ENCODE measurements around the gene NOS3. TPM values are rescaled to one million over a fixed set of nuclear protein-coding genes. Genes with fewer than 3 reads are reported as not detected.

Gene NOS3
- total and polyA plus RNA-seq, 2 donors from 2014 or later, result 9.3 to 51.7 TPM

GRCh38 chr7:151035902-151036301 lies 45.1 kb downstream of the NOS3 start:
- no peaks in the 10 kb centered on the region for H3K27me3 ChIP-seq (ENCODE audit: control insufficient read depth, insufficient read depth, low read length)
- H3K9ac ChIP-seq (ENCODE audit: low read length in 3 of 3), result no peak overlapping the region
- DNase-seq (no peak), FAIRE-seq (no peak)
- intact Hi-C loops (cut with DNase I), result no loop called here
- H3K4me3 ChIP-seq (ENCODE audit: low read length in 3 of 3), result no peak overlapping the region
- peaks cover 2 to 13% (median 10%) of the 10 kb centered on the region in 3 donors for H3K36me3 ChIP-seq (ENCODE audit: control insufficient read depth in 2 of 3, insufficient read depth in 3 of 3, low read length in 3 of 3)
- TF ChIP-seq CTCF (IDR thresholded peaks at IDR 0.05; ENCODE audit: borderline replicate concordance, extremely low read depth, insufficient read depth), result no peak
- H3K27ac ChIP-seq (ENCODE audit: low read depth in 2 of 2, low read length in 2 of 2), result no peak overlapping the region
- H3K4me1 ChIP-seq (ENCODE audit: control insufficient read depth in 2 of 3, insufficient read depth in 2 of 3, low read depth in 1 of 3, low read length in 3 of 3), result peaks cover 0 to 9% (median 0%) of the 10 kb centered on the region in 3 donors
- no peaks in the 10 kb centered on the region for H3K9me3 ChIP-seq (ENCODE audit: control insufficient read depth in 2 of 3, insufficient read depth in 1 of 3, low read length in 3 of 3)

GRCh38 chr7:151038951-151039849 lies 48.4 kb downstream of the NOS3 start:
- H3K36me3 ChIP-seq (ENCODE audit: control insufficient read depth in 2 of 3, insufficient read depth in 3 of 3, low read length in 3 of 3), result peaks cover 2 to 13% (median 10%) of the 10 kb centered on the region in 3 donors
- H3K9me3 ChIP-seq (ENCODE audit: control insufficient read depth in 2 of 3, insufficient read depth in 1 of 3, low read length in 3 of 3), result no peaks in the 10 kb centered on the region
- DNase-seq (peak in 3 of 5 donors; percentile 39 to 92 (median 59)), FAIRE-seq (no peak)
- H3K27me3 ChIP-seq (ENCODE audit: control insufficient read depth, insufficient read depth, low read length), result no peaks in the 10 kb centered on the region
- H3K4me1 ChIP-seq (ENCODE audit: control insufficient read depth in 2 of 3, insufficient read depth in 2 of 3, low read depth in 1 of 3, low read length in 3 of 3), result peaks cover 0 to 9% (median 0%) of the 10 kb centered on the region in 3 donors
- intact Hi-C loops (cut with DNase I), result no loop called here
- no peak overlapping the region for H3K27ac ChIP-seq (ENCODE audit: low read depth in 2 of 2, low read length in 2 of 2)
- no peak overlapping the region for H3K9ac ChIP-seq (ENCODE audit: low read length in 3 of 3)
- no peak overlapping the region for H3K4me3 ChIP-seq (ENCODE audit: low read length in 3 of 3)
- no peak for TF ChIP-seq CTCF (IDR thresholded peaks at IDR 0.05; ENCODE audit: borderline replicate concordance, extremely low read depth, insufficient read depth)

- no peaks in the 10 kb centered on the region for H3K27me3 ChIP-seq (ENCODE audit: control insufficient read depth, insufficient read depth, low read length)
- no peaks in the 10 kb centered on the region for H3K9me3 ChIP-seq (ENCODE audit: control insufficient read depth in 2 of 3, insufficient read depth in 1 of 3, low read length in 3 of 3)
- intact Hi-C loops (cut with DNase I), result no loop called here
- no peak overlapping the region for H3K9ac ChIP-seq (ENCODE audit: low read length in 3 of 3)
- peaks cover 2 to 9% (median 7%) of the 10 kb centered on the region in 3 donors for H3K36me3 ChIP-seq (ENCODE audit: control insufficient read depth in 2 of 3, insufficient read depth in 3 of 3, low read length in 3 of 3)
- DNase-seq (no peak), FAIRE-seq (no peak)
- no peak overlapping the region for H3K27ac ChIP-seq (ENCODE audit: low read depth in 2 of 2, low read length in 2 of 2)
- H3K4me1 ChIP-seq (ENCODE audit: control insufficient read depth in 2 of 3, insufficient read depth in 2 of 3, low read depth in 1 of 3, low read length in 3 of 3), result peaks cover 0 to 9% (median 0%) of the 10 kb centered on the region in 3 donors
- no peak overlapping the region for H3K4me3 ChIP-seq (ENCODE audit: low read length in 3 of 3)
- no peak for TF ChIP-seq CTCF (IDR thresholded peaks at IDR 0.05; ENCODE audit: borderline replicate concordance, extremely low read depth, insufficient read depth)
These were observed 49.2 kb downstream of the NOS3 start for GRCh38 chr7:151039850-151040548.
